Spleen (tissue), 11 donors: Measurements from ENCODE around the gene TRIO. TPM values are rescaled to one million over a fixed set of nuclear protein-coding genes. Genes with fewer than 3 reads are reported as not detected.

Experiments
- DNase-seq: peaks from one replicate; pipeline ENCODE4 v3.0.0-alpha.2; 2020
- H3K27ac ChIP-seq, 8 donors: fragments of 200-600 bp; sonication (generic) in 7 of 8; 1 replicate in 4 of 8; 2 replicates in 4 of 8; pipeline versions ENCODE4 v1.5.0 to v1.8.0; 2016 to 2021; ENCODE audit warnings: inconsistent platforms in 4 of 8, mild to moderate bottlenecking in 4 of 8, moderate library complexity in 1 of 8
- H3K27me3 ChIP-seq, 7 donors: fragments of 200-600 bp; sonication (generic) in 6 of 7; replicated peaks in 1 of 7; 1 replicate in 4 of 7; 2 replicates in 3 of 7; pipeline versions ENCODE4 v1.5.0 to v1.8.0; 2016 to 2021; ENCODE audit warnings: inconsistent platforms in 3 of 7, mild to moderate bottlenecking in 1 of 7
- H3K36me3 ChIP-seq, 6 donors: fragments of 200-600 bp; sonication (generic) in 5 of 6; 1 replicate in 4 of 6; 2 replicates in 2 of 6; pipeline versions ENCODE4 v1.5.0 to v1.8.0; 2016 to 2021; ENCODE audit warnings: inconsistent platforms in 2 of 6
- H3K4me1 ChIP-seq, 6 donors: fragments of 200-600 bp; sonication (generic) in 5 of 6; 1 replicate in 3 of 6; 2 replicates in 3 of 6; pipeline versions ENCODE4 v1.5.0 to v1.8.0; 2016 to 2021; ENCODE audit warnings: inconsistent platforms in 3 of 6
- H3K4me3 ChIP-seq, 8 donors: fragments of 200-600 bp; sonication (generic) in 7 of 8; 1 replicate in 4 of 8; 2 replicates in 4 of 8; pipeline versions ENCODE4 v1.5.0 to v1.8.0; 2016 to 2021; ENCODE audit warnings: inconsistent platforms in 4 of 8, mild to moderate bottlenecking in 4 of 8, moderate library complexity in 2 of 8
- H3K9me3 ChIP-seq, 8 donors: fragments of 200-600 bp; sonication (generic) in 7 of 8; 1 replicate in 4 of 8; 2 replicates in 4 of 8; pipeline versions ENCODE4 v1.5.0 to v1.8.0; 2016 to 2021; ENCODE audit warnings: inconsistent platforms in 4 of 8
- CTCF ChIP-seq, 11 experiments: fragments of 200-600 bp in 7 of 11; fragments of 450-650 bp in 4 of 11; sonication (generic) in 4 of 11; IDR thresholded peaks in 8 of 11; conservative IDR thresholded peaks in 3 of 11; 1 replicate in 7 of 11; 2 replicates in 4 of 11; pipeline versions ENCODE4 v1.4.0 to v1.8.0; 2016 to 2021; ENCODE audit warnings: antibody characterized with exemption in 11 of 11, inconsistent platforms in 4 of 11, mild to moderate bottlenecking in 1 of 11
- POLR2A ChIP-seq, 3 donors: fragments of 450-650 bp; IDR thresholded peaks; one replicate each; pipeline ENCODE4 v1.5.1; 2017; ENCODE audit warnings: antibody characterized with exemption in 3 of 3, mild to moderate bottlenecking in 1 of 3
- POLR2AphosphoS5 ChIP-seq, 3 donors: sonication (generic); formaldehyde crosslinking; IDR thresholded peaks; one replicate each; pipeline ENCODE4 v1.5.1; 2017; ENCODE audit warnings: antibody characterized with exemption in 3 of 3
- WGBS, 5 donors: extraction: QIAGEN DNeasy Blood & Tissue Kit in 3 of 5; methylation state at CpG; one replicate each; pipeline versions ENCODE4 v1.1.5 to v1.1.7; 2013 to 2018; 5-methylcytosine and 5-hydroxymethylcytosine counted together
- intact Hi-C: fragments of 100-400 bp; cut with DNase I; formaldehyde crosslinking; loops from one replicate; pipeline ENCODE4 v1.15.0; 2023; ENCODE audit warnings: low total_unique reads
- polyA plus RNA-seq, 3 donors: library from polyadenylated mRNA; stranded (reverse); fragments of 200-250 nt; gene quantifications; one replicate each; pipeline ENCODE4 v1.2.1, GENCODE V29; 2013
- total RNA-seq, 7 donors: library from RNA; depleted of rRNA in 3 of 7; stranded (reverse); fragments of >200 nt in 3 of 7; fragmentation: NEBNext Ultra II Directional in 4 of 7; extraction: Animal tissue kit (Norgen Biotek cat#: 25700) in 4 of 7; gene quantifications; one replicate each; pipeline versions ENCODE4 v1.1.0 to v1.2.1, GENCODE V29; 2016 to 2021
- donor health status: healthy with polysubstance abuse.
- donor health status: DM: no; HTN: no; CAD: no; lungs with moderate emphysema.
- donor health status: DM: no; HTN: no; CAD: no.
- donor health status: Bipolar disorder and iron deficiency.
- donor health status: healthy.
- donor health status: DM: no; HTN: no; CAD: no.
- donor health status: DM: yes; HTN: yes; CAD: no.

TRIO gene
- total and polyA plus RNA-seq, 10 donors: 21.5 to 280 (median 190) TPM

- peaks cover 0 to 50% (median 0%) of the 10 kb centered on the region in 6 donors for H3K36me3 ChIP-seq
- H3K9me3 ChIP-seq: no peaks in the 10 kb centered on the region
- intact Hi-C loops: no loop called here
- WGBS, 5 donors: 80 to 90% (median 87%) methylated on average over 5 of the region's 5 CpGs
- no peaks in the 10 kb centered on the region for H3K27me3 ChIP-seq
- DNase-seq: no peak
- H3K4me1 ChIP-seq: peaks cover 0 to 7% (median 0%) of the 10 kb centered on the region in 6 donors
- H3K27ac ChIP-seq: no peak overlapping the region
- no peak overlapping the region for H3K4me3 ChIP-seq
- TF ChIP-seq POLR2A (IDR thresholded peaks at IDR 0.05) (no peak), CTCF (IDR thresholded peaks at IDR 0.05 in 8 of 11, conservative IDR thresholded peaks at IDR 0.05 in 3 of 11) (no peak), POLR2AphosphoS5 (IDR thresholded peaks at IDR 0.05) (no peak)
Measured at GRCh38 chr5:14436801-14437542, 293.8 kb downstream of the TRIO start.

- Histone ChIP-seq H3K4me1 (peaks cover 0 to 7% (median 0%) of the 10 kb centered on the region in 6 donors), H3K9me3 (no peaks in the 10 kb centered on the region), H3K27ac (no peak overlapping the region), H3K27me3 (no peaks in the 10 kb centered on the region), H3K4me3 (no peak overlapping the region), H3K36me3 (peaks cover 0 to 53% (median 0%) of the 10 kb centered on the region in 6 donors)
- intact Hi-C loops: no loop called here
- no peak for TF ChIP-seq POLR2A (IDR thresholded peaks at IDR 0.05)
- no peak for TF ChIP-seq POLR2AphosphoS5 (IDR thresholded peaks at IDR 0.05)
- no peak for TF ChIP-seq CTCF (IDR thresholded peaks at IDR 0.05 in 8 of 11, conservative IDR thresholded peaks at IDR 0.05 in 3 of 11)
- WGBS, 5 donors: 60 to 73% (median 71%) methylated on average over 6 of the region's 6 CpGs
- no peak for DNase-seq
Measured at GRCh38 chr5:14438195-14438606, 295.1 kb downstream of the TRIO start.

- Histone ChIP-seq H3K4me1 (peaks cover 0 to 7% (median 0%) of the 10 kb centered on the region in 6 donors), H3K36me3 (peaks cover 0 to 53% (median 0%) of the 10 kb centered on the region in 6 donors), H3K4me3 (no peak overlapping the region), H3K27me3 (no peaks in the 10 kb centered on the region), H3K27ac (peak overlapping the region in 2 of 8 donors; percentile 62 to 71), H3K9me3 (no peaks in the 10 kb centered on the region)
- DNase-seq: no peak
- intact Hi-C loops: no loop called here
- TF ChIP-seq CTCF (IDR thresholded peaks at IDR 0.05 in 8 of 11, conservative IDR thresholded peaks at IDR 0.05 in 3 of 11) (no peak), POLR2A (IDR thresholded peaks at IDR 0.05) (no peak), POLR2AphosphoS5 (IDR thresholded peaks at IDR 0.05) (no peak)
- WGBS, 5 donors: 83 to 92% (median 89%) methylated on average over 14 of the region's 14 CpGs
Measured at GRCh38 chr5:14439087-14439871, 296.1 kb downstream of the TRIO start.

GRCh38 chr5:14440223-14440581, 297.1 kb downstream of the TRIO start:
- intact Hi-C loops: no loop called here
- H3K4me1 ChIP-seq: peaks cover 0 to 13% (median 5%) of the 10 kb centered on the region in 6 donors
- H3K36me3 ChIP-seq: peaks cover 0 to 46% (median 0%) of the 10 kb centered on the region in 6 donors
- DNase-seq: no peak
- peak overlapping the region in 5 of 8 donors; percentile 16 to 71 (median 58) for H3K27ac ChIP-seq
- no peaks in the 10 kb centered on the region for H3K27me3 ChIP-seq
- H3K4me3 ChIP-seq: peak overlapping the region in 2 of 8 donors; percentile 37 to 48
- TF ChIP-seq CTCF (IDR thresholded peaks at IDR 0.05 in 8 of 11, conservative IDR thresholded peaks at IDR 0.05 in 3 of 11) (no peak), POLR2AphosphoS5 (IDR thresholded peaks at IDR 0.05) (no peak), POLR2A (IDR thresholded peaks at IDR 0.05) (no peak)
- WGBS, 5 donors: 83 to 90% (median 87%) methylated on average over 10 of the region's 10 CpGs
- no peaks in the 10 kb centered on the region for H3K9me3 ChIP-seq
